Mesendoderm (in vitro differentiated cells): ENCODE results near the gene COA4. TPM values are rescaled to one million over a fixed set of nuclear protein-coding genes. Genes with fewer than 3 reads are reported as not detected.

ENCODE experiments used
- DNase-seq: peaks from one replicate; pipeline ENCODE4 v3.0.0; 2013
- H2AK5ac ChIP-seq: 2 replicates; pipeline ENCODE4 v1.6.1; 2013; ENCODE audit warnings: low read length, inconsistent platforms
- H2BK120ac ChIP-seq: 2 replicates; pipeline ENCODE4 v1.6.1; 2013; ENCODE audit warnings: low read depth, mild to moderate bottlenecking, low read length, moderate library complexity, mixed read lengths
- H2BK15ac ChIP-seq: replicated peaks from 2 replicates; pipeline ENCODE4 v1.6.1; 2013; ENCODE audit warnings: low read depth, mild to moderate bottlenecking, moderate library complexity
- H2BK5ac ChIP-seq: 2 replicates; pipeline ENCODE4 v1.6.1; 2013; ENCODE audit warnings: low read length, inconsistent platforms
- H3K18ac ChIP-seq: 2 replicates; pipeline ENCODE4 v1.6.1; 2013; ENCODE audit warnings: mild to moderate bottlenecking, low read length, mixed read lengths
- H3K23ac ChIP-seq: one replicate; pipeline ENCODE4 v1.6.1; 2013; ENCODE audit warnings: low read length
- H3K27ac ChIP-seq: 2 replicates; pipeline ENCODE4 v1.5.1; 2013; ENCODE audit warnings: low read depth, mild to moderate bottlenecking, inconsistent platforms, low read length, moderate library complexity
- H3K27me3 ChIP-seq: 2 replicates; pipeline ENCODE4 v1.6.1; 2013; ENCODE audit warnings: low read length, control low read depth, mild to moderate bottlenecking, inconsistent platforms; ENCODE audit not compliant: insufficient read depth, poor library complexity
- H3K36me3 ChIP-seq: 2 replicates; pipeline ENCODE4 v1.6.1; 2013; ENCODE audit warnings: low read length, inconsistent platforms; ENCODE audit not compliant: control insufficient read depth, insufficient read depth
- H3K4ac ChIP-seq: one replicate; pipeline ENCODE4 v1.6.1; 2013; ENCODE audit warnings: low read depth, mild to moderate bottlenecking, low read length, moderate library complexity
- H3K4me1 ChIP-seq: 2 replicates; pipeline ENCODE4 v1.6.1; 2013; ENCODE audit warnings: low read depth, low read length, inconsistent platforms; ENCODE audit not compliant: control insufficient read depth
- H3K4me2 ChIP-seq: 2 replicates; pipeline ENCODE4 v1.6.1; 2013; ENCODE audit warnings: low read length
- H3K4me3 ChIP-seq: 2 replicates; pipeline ENCODE4 v1.5.1; 2013; ENCODE audit warnings: mild to moderate bottlenecking, low read length
- H3K56ac ChIP-seq: one replicate; pipeline ENCODE4 v1.6.1; 2013; ENCODE audit warnings: low read length
- H3K79me1 ChIP-seq: 2 replicates; pipeline ENCODE4 v1.6.1; 2013; ENCODE audit warnings: low read length, inconsistent platforms
- H3K79me2 ChIP-seq: 2 replicates; pipeline ENCODE4 v1.6.1; 2013; ENCODE audit warnings: mild to moderate bottlenecking, low read length; ENCODE audit not compliant: control insufficient read depth, insufficient read depth
- H3K9ac ChIP-seq: 2 replicates; pipeline ENCODE4 v1.6.1; 2013; ENCODE audit warnings: low read length, inconsistent platforms
- H4K5ac ChIP-seq: one replicate; pipeline ENCODE4 v1.6.1; 2013; ENCODE audit warnings: low read length
- H4K8ac ChIP-seq: one replicate; pipeline ENCODE4 v1.6.1; 2013; ENCODE audit warnings: low read depth, mild to moderate bottlenecking, control low read depth, low read length, moderate library complexity
- WGBS: extraction: QIAGEN DNeasy Blood & Tissue Kit; methylation state at CpG from one replicate; pipeline ENCODE4 v1.1.7; 2013; ENCODE audit warnings: low lambda C conversion rate, missing lambda C conversion rate; ENCODE audit not compliant: insufficient coverage; ENCODE audit errors: extremely low coverage; 5-methylcytosine and 5-hydroxymethylcytosine counted together
- polyA plus RNA-seq, 2 experiments: library from polyadenylated mRNA; stranded (reverse); fragments of 200-250 nt; gene quantifications; one replicate each; pipeline ENCODE4 v1.2.3, GENCODE V29; 2013

Gene COA4
- 257 TPM for polyA plus RNA-seq (2013, experiment 1 of 2)
- polyA plus RNA-seq (2013, experiment 2 of 2): 257 TPM

DNA sequence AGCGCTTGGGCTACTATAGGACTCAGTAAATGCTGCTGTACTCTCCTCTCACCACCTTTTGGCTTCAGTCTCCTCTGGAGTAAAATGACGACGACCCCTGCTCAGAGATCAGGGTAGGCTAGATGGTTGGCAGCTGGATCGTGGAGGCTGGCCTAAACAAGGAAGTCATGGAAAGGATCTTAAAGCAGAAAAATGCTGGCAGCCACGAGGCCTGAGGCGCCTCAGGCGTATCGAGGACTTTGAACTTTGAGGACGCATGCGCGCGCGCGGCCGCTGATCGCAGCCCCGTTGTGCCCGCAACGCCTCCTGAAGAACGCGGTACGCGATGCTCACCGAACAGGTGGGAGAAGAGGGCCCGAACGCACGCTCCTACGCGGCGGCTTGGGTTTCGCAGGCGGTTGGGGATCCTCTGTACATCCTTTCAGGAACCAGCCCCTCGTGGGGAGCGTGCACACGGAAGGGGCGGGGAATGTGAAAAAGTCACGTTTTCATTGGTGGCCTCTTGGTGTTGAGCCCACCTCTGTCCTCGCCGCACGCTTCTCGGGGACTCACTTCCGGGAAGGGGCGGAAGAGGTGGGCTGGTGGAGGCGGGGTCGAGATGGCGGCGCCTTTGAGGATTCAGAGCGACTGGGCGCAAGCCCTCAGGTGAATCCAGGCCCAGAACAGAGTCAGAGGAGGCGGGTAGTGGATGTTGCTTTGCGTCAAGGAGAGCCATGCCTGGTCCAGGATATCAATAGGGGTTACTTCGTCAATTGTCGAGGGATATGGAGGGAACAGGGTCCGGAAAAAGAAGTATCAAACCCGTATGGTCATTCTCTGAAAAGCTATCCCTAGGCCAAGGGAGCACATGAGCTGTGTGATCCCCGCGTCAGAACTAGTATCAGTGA lies at the start of gene COA4, which contains the start of gene PAAF1:
Gene COA4, minus strand, starts transcription at position 423 of the 887 bp plus-strand sequence. CDS start 3,468 bp downstream, outside the sequence.
Gene PAAF1, plus strand, starts transcription at position 576 of the 887 bp plus-strand sequence. Its CDS starts 23 bp downstream, at position 599.
- Histone ChIP-seq H3K4ac (peak within 1 kb of the TSS; percentile 40), H3K27me3 (no peaks in the 10 kb centered on the region), H3K9ac (peak within 1 kb of the TSS; percentile 97), H4K5ac (peak within 1 kb of the TSS; percentile 85), H3K4me3 (peak within 1 kb of the TSS; percentile 91), H3K23ac (peak within 1 kb of the TSS; percentile 54), H2BK5ac (peak within 1 kb of the TSS; percentile 64), H2BK15ac (no peak within 1 kb of the TSS), H3K18ac (peak within 1 kb of the TSS; percentile 75), H4K8ac (peak within 1 kb of the TSS; percentile 99), H2AK5ac (peak within 1 kb of the TSS; percentile 15), H2BK120ac (no peak within 1 kb of the TSS), H3K27ac (peak within 1 kb of the TSS; percentile 88), H3K79me1 (peaks cover 19% of the 10 kb centered on the region), H3K4me1 (peaks cover 3% of the 10 kb centered on the region), H3K79me2 (peaks cover 21% of the 10 kb centered on the region), H3K36me3 (peaks cover 7% of the 10 kb centered on the region), H3K4me2 (peak within 1 kb of the TSS; percentile 94), H3K56ac (peak within 1 kb of the TSS; percentile 98)
- peak; percentile 100 for DNase-seq
- WGBS: no CpG with 5 or more reads among the region's 57 CpGs

DNA sequence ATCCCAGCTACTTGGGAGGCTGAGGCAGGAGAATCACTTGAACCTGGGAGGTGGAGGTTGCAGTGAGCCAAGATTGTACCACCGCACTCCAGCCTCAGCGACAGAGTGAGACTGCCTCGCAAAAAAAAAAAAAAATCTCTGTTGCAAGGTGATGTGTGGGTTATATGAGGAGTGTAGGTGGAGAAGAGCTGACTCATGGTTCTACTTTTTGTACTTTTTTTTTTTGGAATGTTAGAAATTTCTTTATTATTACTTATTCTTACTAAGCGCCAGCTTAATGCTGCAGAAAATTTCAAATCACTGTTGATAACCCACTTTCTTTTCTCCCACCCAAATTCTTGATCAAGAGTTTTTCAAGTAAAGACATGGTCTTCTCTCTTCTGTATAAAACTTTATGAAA lies 44.5 kb upstream of the COA4 start:
- Histone ChIP-seq H2BK120ac (no peak overlapping the region), H3K9ac (no peak overlapping the region)
- no CpG with 5 or more reads among the region's 4 CpGs for WGBS

DNA sequence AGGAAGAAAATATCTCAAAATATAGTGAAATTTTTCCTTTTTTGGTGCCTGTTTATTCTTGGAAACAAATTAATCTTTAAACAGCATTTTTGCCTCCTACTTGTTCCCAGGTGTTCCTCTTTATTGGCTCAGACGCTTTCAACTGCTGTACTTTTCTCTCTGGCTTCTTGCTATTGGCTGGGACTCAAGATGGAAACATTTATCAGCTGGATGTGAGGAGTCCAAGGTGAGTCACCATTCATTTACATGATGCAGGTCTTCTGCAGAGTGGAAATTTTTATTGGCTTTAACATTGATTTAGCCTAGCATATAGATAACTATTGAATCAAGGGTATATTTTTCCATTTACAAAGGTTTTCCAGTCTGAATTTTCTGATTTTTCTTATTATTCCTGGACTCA lies 39.8 kb upstream of the COA4 start:
- Histone ChIP-seq H3K79me1 (no peaks in the 10 kb centered on the region), H2BK5ac (no peak overlapping the region), H3K27me3 (no peaks in the 10 kb centered on the region), H3K18ac (no peak overlapping the region), H4K5ac (no peak overlapping the region), H3K79me2 (no peaks in the 10 kb centered on the region), H3K27ac (no peak overlapping the region), H3K23ac (no peak overlapping the region), H3K4me1 (no peaks in the 10 kb centered on the region), H2BK15ac (no peak overlapping the region), H3K36me3 (peaks cover 5% of the 10 kb centered on the region), H3K56ac (no peak overlapping the region), H3K4ac (no peak overlapping the region), H3K9ac (no peak overlapping the region), H2BK120ac (no peak overlapping the region), H3K4me2 (no peak overlapping the region), H3K4me3 (no peak overlapping the region), H4K8ac (no peak overlapping the region), H2AK5ac (no peak overlapping the region)
- no CpG with 5 or more reads among the region's 1 CpG for WGBS
- DNase-seq: peak; percentile 44

More for the DNA sequence above, 44.5 kb upstream of the COA4 start:
- Histone ChIP-seq H3K27me3 (no peaks in the 10 kb centered on the region), H2BK15ac (no peak overlapping the region), H3K23ac (no peak overlapping the region), H3K27ac (no peak overlapping the region), H3K4me2 (no peak overlapping the region), H3K79me1 (no peaks in the 10 kb centered on the region), H3K4ac (no peak overlapping the region), H2BK5ac (no peak overlapping the region), H4K8ac (no peak overlapping the region), H3K79me2 (no peaks in the 10 kb centered on the region), H3K4me3 (no peak overlapping the region), H3K36me3 (peaks cover 5% of the 10 kb centered on the region), H3K56ac (no peak overlapping the region), H3K18ac (no peak overlapping the region), H2AK5ac (no peak overlapping the region), H3K4me1 (no peaks in the 10 kb centered on the region), H4K5ac (no peak overlapping the region)
- no peak for DNase-seq

DNA sequence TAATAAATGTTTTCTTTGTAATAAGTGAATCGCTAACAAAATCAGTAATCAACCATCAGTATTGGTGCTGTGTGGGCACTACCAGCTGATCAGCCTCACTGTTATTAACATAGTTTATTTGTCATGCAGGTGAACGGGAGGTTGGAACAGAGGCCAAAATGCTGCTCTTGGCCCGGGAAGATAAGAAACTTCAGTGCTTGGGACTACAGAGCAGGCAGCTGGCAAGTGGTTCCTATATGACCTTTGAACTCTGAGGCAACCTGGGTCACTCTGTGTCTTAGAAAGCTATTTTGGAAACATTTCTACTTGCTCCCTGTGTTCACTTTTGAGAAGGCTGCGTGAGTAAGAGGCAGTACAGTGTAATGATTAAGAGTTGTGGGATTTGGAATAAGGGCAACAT lies 37.6 kb upstream of the COA4 start:
- WGBS: no CpG with 5 or more reads among the region's 4 CpGs
- Histone ChIP-seq H4K8ac (no peak overlapping the region), H3K9ac (no peak overlapping the region)

DNA sequence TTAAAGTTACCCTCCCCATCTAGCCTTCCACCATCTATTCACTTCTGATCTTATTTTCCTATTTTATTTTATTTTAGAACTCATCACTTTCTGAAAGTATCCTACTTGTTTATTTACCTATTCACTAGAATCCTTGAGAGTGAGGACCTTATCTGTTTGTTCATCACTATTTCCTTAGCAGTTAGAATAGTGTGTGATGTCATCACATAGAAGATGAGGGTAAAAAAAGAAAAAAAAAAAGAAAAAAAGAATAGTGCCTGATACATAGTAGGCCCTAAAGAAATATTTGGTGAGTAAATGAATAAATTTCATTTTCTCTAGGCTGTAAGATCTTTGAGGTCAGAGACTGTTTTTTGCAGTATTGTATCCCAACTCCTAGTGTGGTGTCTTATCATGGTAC lies 36.8 kb upstream of the COA4 start:
- H3K4ac ChIP-seq: no peak overlapping the region
- no peak overlapping the region for H3K4me3 ChIP-seq

More for the DNA sequence above, 37.6 kb upstream of the COA4 start:
- Histone ChIP-seq H3K4me1 (no peaks in the 10 kb centered on the region), H3K56ac (no peak overlapping the region), H3K23ac (no peak overlapping the region), H2BK5ac (no peak overlapping the region), H3K27ac (no peak overlapping the region), H3K79me1 (no peaks in the 10 kb centered on the region), H2AK5ac (no peak overlapping the region), H3K4ac (no peak overlapping the region), H3K36me3 (peaks cover 1% of the 10 kb centered on the region), H3K27me3 (no peaks in the 10 kb centered on the region), H3K4me3 (no peak overlapping the region), H3K18ac (no peak overlapping the region), H3K79me2 (no peaks in the 10 kb centered on the region), H3K4me2 (no peak overlapping the region), H4K5ac (no peak overlapping the region), H2BK120ac (no peak overlapping the region), H2BK15ac (no peak overlapping the region)
- no peak for DNase-seq

More for the DNA sequence above, 36.8 kb upstream of the COA4 start:
- H3K23ac ChIP-seq: no peak overlapping the region
- no peak overlapping the region for H3K18ac ChIP-seq
- H3K4me1 ChIP-seq: no peaks in the 10 kb centered on the region
- H4K8ac ChIP-seq: no peak overlapping the region
- H3K27ac ChIP-seq: no peak overlapping the region
- H3K56ac ChIP-seq: no peak overlapping the region
- no peak overlapping the region for H2AK5ac ChIP-seq
- no peaks in the 10 kb centered on the region for H3K79me1 ChIP-seq
- no peak overlapping the region for H2BK5ac ChIP-seq
- DNase-seq: no peak
- no peak overlapping the region for H3K4me2 ChIP-seq
- H3K36me3 ChIP-seq: no peaks in the 10 kb centered on the region
- H2BK15ac ChIP-seq: no peak overlapping the region
- H3K27me3 ChIP-seq: no peaks in the 10 kb centered on the region
- H3K9ac ChIP-seq: no peak overlapping the region
- H4K5ac ChIP-seq: no peak overlapping the region
- no peak overlapping the region for H2BK120ac ChIP-seq
- H3K79me2 ChIP-seq: no peaks in the 10 kb centered on the region
